Measurements from ENCODE around the gene HES4.
"Not testable (repeated sequence)": the region's sequence is repeated elsewhere in the genome, so short reads cannot be mapped to it uniquely, and the experiment has no call there.

GRCh38 chr1:1030867-1031658, 31.2 kb upstream of the HES4 start:
- not testable (repeated sequence) for TF ChIP-seq CTCF (IDR thresholded peaks at IDR 0.05; ENCODE audit: extremely low read depth in 1 of 2, insufficient read depth in 1 of 2, low read depth in 1 of 2, low read length in 2 of 2); POLR2A (IDR thresholded peaks at IDR 0.05; ENCODE audit: low read depth, low read length); POLR2AphosphoS5 (IDR thresholded peaks at IDR 0.05; ENCODE audit: insufficient read depth, low read depth, low read length); EZH2 (IDR thresholded peaks at IDR 0.05; ENCODE audit: borderline replicate concordance, low read depth, low read length, severe bottlenecking); MYC (IDR thresholded peaks at IDR 0.05; ENCODE audit: low read depth, low read length); FOS (IDR thresholded peaks at IDR 0.05; ENCODE audit: borderline replicate concordance, insufficient read depth, low read length)
- TF ChIP-seq, protein P1, sequence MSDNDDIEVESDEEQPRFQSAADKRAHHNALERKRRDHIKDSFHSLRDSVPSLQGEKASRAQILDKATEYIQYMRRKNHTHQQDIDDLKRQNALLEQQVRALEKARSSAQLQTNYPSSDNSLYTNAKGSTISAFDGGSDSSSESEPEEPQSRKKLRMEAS (IDR thresholded peaks at IDR 0.05; ENCODE audit: insufficient read depth, insufficient read length), result not testable (repeated sequence)
